Astrocyte (in vitro differentiated cells and primary cell): ENCODE data around the gene PLA2R1.

Source experiments
- CTCF ChIP-seq: IDR thresholded peaks from 2 replicates; pipeline ENCODE4 v1.5.1; 2011; ENCODE audit warnings: low read depth, mild to moderate bottlenecking, inconsistent platforms, low read length, moderate library complexity; ENCODE audit not compliant: insufficient read depth
- EZH2 ChIP-seq: IDR thresholded peaks from 2 replicates; pipeline ENCODE4 v1.6.1; 2012; ENCODE audit warnings: mild to moderate bottlenecking, low read length, inconsistent platforms; ENCODE audit not compliant: insufficient read depth

GRCh38 chr2:159985656-159986055 is 76.8 kb downstream of the PLA2R1 start:
- TF ChIP-seq CTCF (no peak), EZH2 (no peak)
